Stimulated activated memory B cell treated with anti-CD40 and anti-IgM and Interleukin-4, amounts not matched to agents 10 μg/mL and 1 μg/mL and 100 μg/mL, for 72 hours (primary cell): Measurements from ENCODE around the gene COL27A1.
"Not testable (repeated sequence)": the region's sequence is repeated elsewhere in the genome, so short reads cannot be mapped to it uniquely, and the experiment has no call there.

ENCODE experiments used
- ATAC-seq: fragments of 150-1000 bp; cut with Tn5 transposase; 2 replicates; pipeline ENCODE4 v1.10.0; 2021
- H3K27ac Mint-ChIP-seq: one replicate; pipeline ENCODE4 v1.8.0; 2022; ENCODE audit warnings: mild to moderate bottlenecking, mixed read lengths
- H3K27me3 Mint-ChIP-seq: one replicate; pipeline ENCODE4 v1.8.0; 2022; ENCODE audit warnings: mixed read lengths
- H3K36me3 Mint-ChIP-seq: one replicate; pipeline ENCODE4 v1.8.0; 2022; ENCODE audit warnings: mixed read lengths
- H3K4me1 Mint-ChIP-seq: one replicate; pipeline ENCODE4 v1.8.0; 2022; ENCODE audit warnings: mixed read lengths
- H3K4me3 Mint-ChIP-seq: one replicate; pipeline ENCODE4 v1.8.0; 2022; ENCODE audit warnings: mild to moderate bottlenecking, moderate library complexity, mixed read lengths
- H3K9me3 Mint-ChIP-seq: one replicate; pipeline ENCODE4 v1.8.0; 2022; ENCODE audit warnings: mixed read lengths

Gene COL27A1

GRCh38 chr9:114314256-114314867 lies 159.0 kb downstream of the COL27A1 start:
- Mint-ChIP-seq H3K9me3 (peaks cover 4% of the 10 kb centered on the region), H3K27ac (no peak overlapping the region), H3K27me3 (peaks cover 12% of the 10 kb centered on the region), H3K36me3 (no peaks in the 10 kb centered on the region), H3K4me1 (no peaks in the 10 kb centered on the region), H3K4me3 (no peak overlapping the region)
- ATAC-seq: no peak

- Mint-ChIP-seq H3K27ac (no peak overlapping the region), H3K9me3 (peaks cover 4% of the 10 kb centered on the region), H3K27me3 (peaks cover 15% of the 10 kb centered on the region), H3K4me1 (no peaks in the 10 kb centered on the region), H3K36me3 (no peaks in the 10 kb centered on the region), H3K4me3 (no peak overlapping the region)
- ATAC-seq: no peak
Measured at GRCh38 chr9:114314881-114315722, 159.8 kb downstream of the COL27A1 start.

GRCh38 chr9:114315723-114316363 lies 160.5 kb downstream of the COL27A1 start:
- H3K27ac Mint-ChIP-seq: no peak overlapping the region
- H3K9me3 Mint-ChIP-seq: peaks cover 4% of the 10 kb centered on the region
- H3K4me1 Mint-ChIP-seq: no peaks in the 10 kb centered on the region
- H3K27me3 Mint-ChIP-seq: peaks cover 15% of the 10 kb centered on the region
- H3K4me3 Mint-ChIP-seq: no peak overlapping the region
- no peak for ATAC-seq
- H3K36me3 Mint-ChIP-seq: no peaks in the 10 kb centered on the region

- Mint-ChIP-seq H3K36me3 (no peaks in the 10 kb centered on the region), H3K4me3 (no peak overlapping the region), H3K27me3 (peaks cover 15% of the 10 kb centered on the region), H3K27ac (no peak overlapping the region), H3K4me1 (no peaks in the 10 kb centered on the region), H3K9me3 (peaks cover 4% of the 10 kb centered on the region)
- no peak for ATAC-seq
Measured at GRCh38 chr9:114316605-114317230, 161.4 kb downstream of the COL27A1 start.

- Mint-ChIP-seq H3K36me3 (no peaks in the 10 kb centered on the region), H3K4me3 (no peak overlapping the region), H3K4me1 (no peaks in the 10 kb centered on the region), H3K9me3 (peaks cover 4% of the 10 kb centered on the region), H3K27ac (no peak overlapping the region), H3K27me3 (peaks cover 15% of the 10 kb centered on the region)
- ATAC-seq: no peak
Measured at GRCh38 chr9:114317665-114318357, 162.5 kb downstream of the COL27A1 start.

GRCh38 chr9:114318416-114318815 lies 163.1 kb downstream of the COL27A1 start:
- no peaks in the 10 kb centered on the region for H3K36me3 Mint-ChIP-seq
- no peak overlapping the region for H3K27ac Mint-ChIP-seq
- H3K4me1 Mint-ChIP-seq: no peaks in the 10 kb centered on the region
- H3K9me3 Mint-ChIP-seq: peaks cover 4% of the 10 kb centered on the region
- ATAC-seq: no peak
- no peak overlapping the region for H3K4me3 Mint-ChIP-seq
- H3K27me3 Mint-ChIP-seq: peaks cover 15% of the 10 kb centered on the region

GRCh38 chr9:114319147-114319546 lies 163.8 kb downstream of the COL27A1 start:
- Mint-ChIP-seq H3K27me3 (peaks cover 15% of the 10 kb centered on the region), H3K4me3 (no peak overlapping the region), H3K4me1 (no peaks in the 10 kb centered on the region), H3K27ac (no peak overlapping the region), H3K9me3 (peaks cover 4% of the 10 kb centered on the region), H3K36me3 (no peaks in the 10 kb centered on the region)
- no peak for ATAC-seq

GRCh38 chr9:114320710-114321109 lies 165.4 kb downstream of the COL27A1 start:
- not testable (repeated sequence) for H3K4me3 Mint-ChIP-seq, H3K9me3 Mint-ChIP-seq, ATAC-seq, H3K27ac Mint-ChIP-seq, H3K36me3 Mint-ChIP-seq, H3K4me1 Mint-ChIP-seq
- peaks cover 15% of the 10 kb centered on the region for H3K27me3 Mint-ChIP-seq

GRCh38 chr9:114321759-114322158 lies 166.4 kb downstream of the COL27A1 start:
- no peaks in the 10 kb centered on the region for H3K36me3 Mint-ChIP-seq
- H3K27me3 Mint-ChIP-seq: peaks cover 15% of the 10 kb centered on the region
- ATAC-seq: no peak
- no peaks in the 10 kb centered on the region for H3K4me1 Mint-ChIP-seq
- no peaks in the 10 kb centered on the region for H3K9me3 Mint-ChIP-seq
- H3K27ac Mint-ChIP-seq: no peak overlapping the region
- no peak overlapping the region for H3K4me3 Mint-ChIP-seq

- H3K4me1 Mint-ChIP-seq, H3K27ac Mint-ChIP-seq, H3K4me3 Mint-ChIP-seq, H3K9me3 Mint-ChIP-seq, ATAC-seq, H3K36me3 Mint-ChIP-seq: not testable (repeated sequence)
- peaks cover 15% of the 10 kb centered on the region for H3K27me3 Mint-ChIP-seq
Measured at GRCh38 chr9:114322160-114322818, 167.0 kb downstream of the COL27A1 start.

GRCh38 chr9:114322831-114323531 lies 167.6 kb downstream of the COL27A1 start, which contains the start of gene ORM1:
Gene ORM1, plus strand, starts transcription at chr9:114323098. Its CDS starts 36 bp downstream, at chr9:114323134.
- not testable (repeated sequence) for H3K27ac Mint-ChIP-seq, H3K36me3 Mint-ChIP-seq, H3K4me1 Mint-ChIP-seq, H3K4me3 Mint-ChIP-seq, H3K9me3 Mint-ChIP-seq, ATAC-seq
- H3K27me3 Mint-ChIP-seq: peaks cover 15% of the 10 kb centered on the region

- H3K27me3 Mint-ChIP-seq, H3K4me3 Mint-ChIP-seq, H3K36me3 Mint-ChIP-seq, H3K27ac Mint-ChIP-seq, H3K9me3 Mint-ChIP-seq, H3K4me1 Mint-ChIP-seq, ATAC-seq: not testable (repeated sequence)
Measured at GRCh38 chr9:114323849-114324248, 168.5 kb downstream of the COL27A1 start.

GRCh38 chr9:114324492-114324891 lies 169.2 kb downstream of the COL27A1 start:
- Mint-ChIP-seq H3K9me3 (no peaks in the 10 kb centered on the region), H3K36me3 (no peaks in the 10 kb centered on the region), H3K27me3 (peaks cover 2% of the 10 kb centered on the region), H3K27ac (no peak overlapping the region), H3K4me3 (no peak overlapping the region), H3K4me1 (no peaks in the 10 kb centered on the region)
- no peak for ATAC-seq

GRCh38 chr9:114324965-114325364 lies 169.6 kb downstream of the COL27A1 start:
- not testable (repeated sequence) for H3K27ac Mint-ChIP-seq, H3K9me3 Mint-ChIP-seq, ATAC-seq, H3K4me3 Mint-ChIP-seq, H3K36me3 Mint-ChIP-seq, H3K4me1 Mint-ChIP-seq, H3K27me3 Mint-ChIP-seq
